HG02973 (cell line): ENCODE measurements around the gene TBCD.
"Not testable (repeated sequence)": the region's sequence is repeated elsewhere in the genome, so short reads cannot be mapped to it uniquely, and the experiment has no call there.

Experiments
- ATAC-seq: cut with Tn5 transposase; IDR thresholded peaks from one replicate; pipeline ENCODE4 v1.9.1; 2021; ENCODE audit warnings: moderate library complexity; ENCODE audit not compliant: unreplicated experiment

The TBCD gene

DNA sequence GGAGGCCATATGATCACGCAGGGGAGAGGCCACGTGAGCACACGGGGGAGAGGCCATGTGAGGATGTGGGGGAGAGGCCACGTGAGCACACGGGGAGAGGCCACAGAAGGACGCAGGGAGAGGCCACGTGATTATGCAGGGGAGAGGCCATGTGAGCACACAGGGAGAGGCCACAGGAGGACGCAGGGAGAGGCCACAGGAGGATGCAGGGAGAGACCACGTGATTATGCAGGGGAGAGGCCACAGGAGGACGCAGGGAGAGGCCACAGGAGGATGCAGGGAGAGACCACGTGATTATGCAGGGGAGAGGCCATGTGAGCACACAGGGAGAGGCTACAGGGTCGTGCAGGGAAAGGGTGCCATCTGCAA lies 232.4 kb downstream of the TBCD start:
- not testable (repeated sequence) for ATAC-seq

DNA sequence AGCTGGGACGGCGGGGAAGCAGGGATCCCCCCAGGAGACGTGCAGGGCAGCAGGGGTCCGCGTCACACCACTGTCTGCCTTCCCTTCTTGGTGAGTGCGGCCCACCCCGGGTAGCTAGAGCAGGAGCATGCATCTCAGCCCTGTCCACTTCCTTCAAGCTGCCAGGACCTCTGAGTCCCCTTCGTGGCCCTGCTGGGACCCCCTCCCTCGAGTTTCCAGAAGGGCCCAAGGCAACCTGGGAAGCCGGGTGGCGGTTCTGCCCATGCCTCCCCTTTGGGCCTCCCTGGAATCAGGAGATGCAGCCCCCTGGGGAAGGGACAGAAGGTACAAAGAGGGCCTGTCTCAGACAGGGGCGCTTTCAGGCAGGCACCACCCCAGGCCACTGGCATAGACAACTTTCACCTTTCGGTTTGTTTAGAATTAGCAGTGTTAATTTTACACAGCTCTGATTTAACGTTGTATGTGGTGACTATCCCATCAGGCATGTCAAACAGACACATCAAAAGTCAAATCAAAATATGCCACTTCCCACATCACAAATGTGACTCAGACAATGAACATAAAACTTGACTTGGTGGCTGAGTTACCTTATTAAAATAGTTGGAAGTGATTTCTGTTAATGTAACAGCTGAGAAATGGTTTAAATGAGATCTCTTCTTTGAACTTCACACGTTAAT lies 233.0 kb downstream of the TBCD start:
- no peak for ATAC-seq

DNA sequence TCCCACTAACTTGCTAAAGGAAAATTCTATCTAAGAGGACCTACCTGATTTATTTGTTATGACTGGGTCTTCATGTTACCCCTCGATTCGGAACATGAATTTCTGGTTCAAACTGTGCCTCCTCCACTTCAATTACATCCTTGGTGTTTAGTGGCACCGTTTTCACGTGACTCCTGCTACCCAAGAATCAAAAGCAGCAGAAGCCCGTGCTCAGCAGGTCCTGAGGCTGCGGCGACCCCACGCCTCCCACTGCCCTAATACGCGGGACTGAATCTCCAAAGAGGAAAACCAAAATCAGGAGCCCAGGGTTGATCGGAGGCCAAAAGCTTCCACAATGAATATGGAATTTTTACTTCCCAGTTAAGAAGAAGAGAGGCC lies 233.6 kb downstream of the TBCD start:
- ATAC-seq: no peak

DNA sequence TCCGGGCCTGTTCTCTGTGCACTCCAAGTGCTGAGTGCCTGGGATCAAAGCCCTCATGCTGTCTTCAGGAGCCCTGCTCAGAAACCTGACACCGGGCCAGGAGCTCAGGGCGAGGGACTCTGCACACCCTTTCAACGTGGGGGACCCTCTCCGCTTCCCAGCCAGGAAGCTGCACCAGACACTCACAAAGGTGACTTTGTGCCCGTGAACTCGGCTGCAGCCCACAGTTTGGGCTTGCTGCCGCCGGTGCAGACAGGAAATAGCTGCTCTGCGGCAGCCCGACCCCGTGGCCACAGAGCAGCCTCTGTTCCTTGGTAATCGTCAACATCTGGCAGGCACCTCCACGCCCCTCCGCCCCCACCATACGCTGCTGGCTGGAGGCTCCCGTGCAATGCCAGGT lies 234.1 kb downstream of the TBCD start:
- no peak for ATAC-seq

DNA sequence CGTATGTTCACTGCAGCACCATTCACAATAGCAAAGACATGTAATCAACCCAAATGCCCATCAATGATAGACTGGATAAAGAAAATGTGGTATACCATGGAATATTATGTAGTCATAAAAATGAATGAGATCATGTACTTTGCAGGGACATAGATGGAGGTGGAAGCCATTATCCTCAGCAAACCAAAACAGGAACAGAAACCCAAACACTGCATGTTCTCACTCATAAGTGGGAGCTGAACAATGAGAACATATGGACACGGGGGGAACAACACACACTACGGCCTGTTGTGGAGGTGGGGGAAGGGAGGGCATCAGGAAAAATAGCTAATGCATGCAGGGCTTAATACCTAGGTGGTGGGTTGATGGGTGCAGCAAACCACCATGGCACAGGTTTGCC lies 237.2 kb downstream of the TBCD start:
- not testable (repeated sequence) for ATAC-seq

DNA sequence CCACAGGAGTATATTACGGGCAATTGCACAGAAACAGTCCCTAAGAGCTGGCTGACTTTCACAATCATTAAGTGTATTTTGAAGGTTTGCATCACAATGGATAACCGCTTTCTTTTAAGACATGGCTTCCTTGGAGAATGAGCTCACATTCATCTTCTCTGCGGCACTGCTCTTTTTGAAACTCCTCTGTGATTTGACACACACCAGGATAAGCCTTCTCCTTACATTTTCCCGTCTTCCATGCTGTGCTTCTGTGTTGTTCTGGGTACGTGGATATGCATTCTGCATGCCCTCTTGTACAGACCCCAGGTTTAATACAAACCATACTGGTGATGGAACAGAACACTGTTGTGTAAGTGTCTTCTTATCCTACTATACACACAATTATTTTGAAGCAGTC lies 238.0 kb downstream of the TBCD start:
- ATAC-seq: no peak

DNA sequence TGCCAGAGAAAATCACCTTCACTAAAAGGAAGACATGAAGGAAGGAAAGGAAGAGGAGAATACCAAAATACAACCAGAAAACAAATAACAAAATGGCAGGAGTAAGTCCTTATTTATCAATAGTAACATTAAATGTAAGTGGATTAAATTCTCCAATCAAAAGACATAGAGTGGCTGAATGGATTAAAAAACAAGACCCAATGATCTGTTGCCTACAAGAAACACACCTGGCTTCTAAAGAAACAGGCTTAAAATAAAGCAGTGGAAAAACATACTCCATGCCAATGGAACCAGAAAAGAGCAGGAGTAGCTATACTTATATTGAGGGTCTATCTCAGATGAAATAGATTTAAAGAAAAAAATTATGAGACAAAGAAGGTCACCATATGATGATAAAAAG lies 241.1 kb downstream of the TBCD start:
- ATAC-seq: no peak
